ENCODE data around the gene NOTCH1.

DNA sequence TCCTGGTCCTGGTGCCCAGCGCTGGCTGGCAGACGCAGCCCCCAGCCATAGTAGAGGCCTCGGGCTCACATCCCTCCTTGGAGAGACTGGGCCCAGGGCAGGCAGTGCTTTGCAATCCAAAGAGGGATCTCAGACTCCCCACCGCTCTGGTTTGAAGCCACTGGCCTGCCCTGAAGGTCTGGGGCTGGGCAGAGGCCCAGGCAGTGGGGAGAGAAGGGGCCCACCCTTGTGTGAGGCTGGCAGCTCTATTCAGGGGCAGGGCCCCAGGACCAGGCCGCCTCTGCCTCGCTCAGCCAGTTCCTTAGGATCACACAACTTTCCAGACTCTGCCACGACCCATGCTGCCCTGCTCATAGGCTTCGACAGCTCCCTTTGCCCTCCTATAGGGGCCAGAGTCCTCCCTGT lies 52.3 kb downstream of the NOTCH1 start:
- TF ChIP-seq POLR2A (IDR thresholded peaks at IDR 0.05) (no peak), CTCF (IDR thresholded peaks at IDR 0.05) (no peak), POLR2AphosphoS5 (IDR thresholded peaks at IDR 0.05) (no peak)
